ENCODE data around the gene C1orf116. TPM values are rescaled to one million over a fixed set of nuclear protein-coding genes. Genes with fewer than 3 reads are reported as not detected.
A peak's percentile ranks its signal among the peaks of the same experiment; 100 is the strongest.

Gene C1orf116
- total RNA-seq, 2 donors from 2014 or later = 0.14 to 1.3 TPM

DNA sequence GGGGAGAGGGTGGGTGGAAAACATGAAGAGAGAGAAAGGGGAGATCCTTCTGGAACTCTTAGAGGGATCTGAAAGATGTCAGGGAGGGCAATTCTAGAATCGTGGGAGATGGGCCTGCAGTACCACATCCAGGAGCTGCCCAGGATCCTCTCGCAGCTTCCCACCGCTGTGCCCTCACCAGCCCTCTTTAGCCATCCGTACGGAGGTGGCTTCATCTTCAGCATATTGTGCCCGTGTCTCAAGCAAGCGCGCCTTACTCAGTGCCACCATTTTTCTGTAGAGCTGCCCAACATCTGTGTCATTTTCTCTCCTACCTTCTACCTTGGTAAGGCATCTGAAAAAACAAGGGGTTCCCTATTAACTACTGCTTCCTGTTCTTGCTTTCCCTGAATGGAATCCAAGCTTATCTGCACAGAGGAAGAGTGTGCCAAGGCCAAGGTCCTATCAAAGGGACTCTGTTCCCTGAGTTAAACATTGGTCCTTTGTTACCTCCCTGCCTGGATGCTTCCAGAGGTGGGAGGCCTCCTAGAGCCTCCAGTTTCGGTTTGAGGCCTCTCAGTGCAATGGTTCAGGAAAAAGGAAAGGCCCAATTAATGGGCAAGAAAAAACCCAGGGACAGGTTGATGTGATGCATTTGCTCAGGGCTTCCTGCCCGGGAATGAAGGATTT is 23.2 kb downstream of the C1orf116 start:
- ATAC-seq (ENCODE audit: insufficient number of reproducible peaks, low FRiP score, low read depth) = no peak
- H3K27ac ChIP-seq = no peak overlapping the region
- H3K9me3 ChIP-seq = no peaks in the 10 kb centered on the region
- no peak for DNase-seq (ENCODE audit: low spot score)
- TF ChIP-seq, protein P1, sequence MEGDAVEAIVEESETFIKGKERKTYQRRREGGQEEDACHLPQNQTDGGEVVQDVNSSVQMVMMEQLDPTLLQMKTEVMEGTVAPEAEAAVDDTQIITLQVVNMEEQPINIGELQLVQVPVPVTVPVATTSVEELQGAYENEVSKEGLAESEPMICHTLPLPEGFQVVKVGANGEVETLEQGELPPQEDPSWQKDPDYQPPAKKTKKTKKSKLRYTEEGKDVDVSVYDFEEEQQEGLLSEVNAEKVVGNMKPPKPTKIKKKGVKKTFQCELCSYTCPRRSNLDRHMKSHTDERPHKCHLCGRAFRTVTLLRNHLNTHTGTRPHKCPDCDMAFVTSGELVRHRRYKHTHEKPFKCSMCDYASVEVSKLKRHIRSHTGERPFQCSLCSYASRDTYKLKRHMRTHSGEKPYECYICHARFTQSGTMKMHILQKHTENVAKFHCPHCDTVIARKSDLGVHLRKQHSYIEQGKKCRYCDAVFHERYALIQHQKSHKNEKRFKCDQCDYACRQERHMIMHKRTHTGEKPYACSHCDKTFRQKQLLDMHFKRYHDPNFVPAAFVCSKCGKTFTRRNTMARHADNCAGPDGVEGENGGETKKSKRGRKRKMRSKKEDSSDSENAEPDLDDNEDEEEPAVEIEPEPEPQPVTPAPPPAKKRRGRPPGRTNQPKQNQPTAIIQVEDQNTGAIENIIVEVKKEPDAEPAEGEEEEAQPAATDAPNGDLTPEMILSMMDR (IDR thresholded peaks at IDR 0.05) = no peak
- no peaks in the 10 kb centered on the region for H3K4me1 ChIP-seq (ENCODE audit: control insufficient read depth in 1 of 2, low read depth in 2 of 2)
- no peak overlapping the region for H3K4me3 ChIP-seq
- no peaks in the 10 kb centered on the region for H3K27me3 ChIP-seq (replicated peaks; ENCODE audit: insufficient read depth)
- H3K36me3 ChIP-seq = no peaks in the 10 kb centered on the region

DNA sequence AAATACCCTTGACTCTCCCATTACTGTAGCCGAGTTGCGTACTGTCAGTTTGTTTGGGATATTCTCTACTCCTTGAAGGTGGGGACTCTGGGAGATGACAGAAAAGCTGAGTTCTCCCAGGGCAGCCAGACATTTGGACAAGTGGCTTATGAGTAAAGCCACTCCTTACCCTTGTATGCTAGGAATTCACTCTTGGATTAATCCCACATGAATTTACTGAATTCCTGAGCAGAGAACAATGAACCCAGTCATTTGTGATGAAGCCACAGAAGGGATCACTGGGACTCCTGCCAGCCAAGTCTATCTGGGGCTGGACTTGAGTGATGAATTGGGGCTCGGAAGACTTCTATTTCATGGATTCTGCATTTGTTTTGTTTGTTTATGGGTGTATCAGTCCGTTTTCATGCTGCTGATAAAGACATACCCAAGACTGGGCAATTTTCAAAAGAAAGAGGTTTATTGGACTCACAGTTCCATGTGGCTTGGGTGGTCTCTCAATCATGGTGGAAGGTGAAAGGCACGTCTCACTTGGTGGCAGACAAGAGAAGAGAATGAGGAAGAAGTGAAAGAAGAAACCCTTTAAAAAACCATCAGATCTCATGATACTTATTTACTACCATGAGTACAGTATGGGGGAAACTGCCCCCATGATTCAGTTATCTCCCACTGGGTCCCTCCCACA is 25.1 kb downstream of the C1orf116 start:
- TF ChIP-seq, protein P1 (IDR thresholded peaks at IDR 0.05) = no peak
- Histone ChIP-seq H3K27ac (no peak overlapping the region), H3K36me3 (no peaks in the 10 kb centered on the region), H3K4me1 (ENCODE audit: control insufficient read depth in 1 of 2, low read depth in 2 of 2) (no peaks in the 10 kb centered on the region), H3K4me3 (no peak overlapping the region), H3K27me3 (replicated peaks; ENCODE audit: insufficient read depth) (no peaks in the 10 kb centered on the region), H3K9me3 (no peaks in the 10 kb centered on the region)
- no peak for DNase-seq (ENCODE audit: low spot score)
- ATAC-seq (ENCODE audit: insufficient number of reproducible peaks, low FRiP score, low read depth) = no peak

DNA sequence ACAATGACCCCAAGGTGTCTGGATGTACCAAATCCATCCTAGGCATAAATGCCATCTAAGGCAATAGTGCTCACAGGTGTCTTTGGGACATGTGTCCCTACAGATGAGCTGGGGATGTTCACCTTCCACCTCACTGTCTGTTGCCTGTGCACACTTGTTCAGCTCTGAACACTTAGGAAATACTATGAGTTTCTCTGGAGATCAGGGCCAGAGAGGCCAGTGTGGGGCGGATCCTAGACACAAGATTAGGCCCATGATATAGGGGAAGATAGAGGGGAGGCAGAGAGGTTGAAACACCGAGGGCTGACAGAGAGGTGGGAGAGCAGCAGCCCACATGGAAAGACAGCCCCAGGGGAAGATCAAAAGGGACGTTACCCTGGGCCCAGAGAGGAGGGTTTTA is 25.6 kb downstream of the C1orf116 start:
- H3K4me3 ChIP-seq = no peak overlapping the region
- H3K27ac ChIP-seq = no peak overlapping the region
- no peaks in the 10 kb centered on the region for H3K4me1 ChIP-seq (ENCODE audit: control insufficient read depth in 1 of 2, low read depth in 2 of 2)
- H3K36me3 ChIP-seq = no peaks in the 10 kb centered on the region
- H3K27me3 ChIP-seq (replicated peaks; ENCODE audit: insufficient read depth) = no peaks in the 10 kb centered on the region
- DNase-seq (ENCODE audit: low spot score) (no peak), ATAC-seq (ENCODE audit: insufficient number of reproducible peaks, low FRiP score, low read depth) (no peak)
- TF ChIP-seq, protein P1 (IDR thresholded peaks at IDR 0.05) = no peak
- H3K9me3 ChIP-seq = no peaks in the 10 kb centered on the region

DNA sequence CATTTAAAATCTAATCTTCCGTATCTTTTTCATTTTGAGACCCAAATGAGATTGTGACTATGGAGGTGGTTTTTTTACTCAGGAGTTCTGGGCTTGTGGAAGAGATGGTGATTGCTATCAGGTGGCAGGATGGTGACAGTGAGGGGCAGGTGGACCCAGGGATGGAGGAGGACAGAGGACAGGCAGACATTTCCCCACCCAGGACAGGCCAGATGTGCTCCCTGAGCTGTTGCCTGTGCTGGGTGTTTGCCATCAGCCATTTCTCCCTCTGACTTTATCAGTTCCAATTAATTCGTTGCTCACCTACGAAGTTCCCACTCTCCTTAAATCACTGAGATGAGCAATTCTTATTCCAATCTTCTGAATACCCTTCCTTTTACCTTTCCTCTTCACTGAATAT is 26.5 kb downstream of the C1orf116 start:
- Histone ChIP-seq H3K9me3 (no peaks in the 10 kb centered on the region), H3K4me1 (ENCODE audit: control insufficient read depth in 1 of 2, low read depth in 2 of 2) (no peaks in the 10 kb centered on the region), H3K4me3 (no peak overlapping the region), H3K36me3 (no peaks in the 10 kb centered on the region), H3K27me3 (replicated peaks; ENCODE audit: insufficient read depth) (no peaks in the 10 kb centered on the region), H3K27ac (no peak overlapping the region)
- TF ChIP-seq, protein P1 (IDR thresholded peaks at IDR 0.05) = no peak
- ATAC-seq (ENCODE audit: insufficient number of reproducible peaks, low FRiP score, low read depth) = no peak
- DNase-seq (ENCODE audit: low spot score) = no peak

DNA sequence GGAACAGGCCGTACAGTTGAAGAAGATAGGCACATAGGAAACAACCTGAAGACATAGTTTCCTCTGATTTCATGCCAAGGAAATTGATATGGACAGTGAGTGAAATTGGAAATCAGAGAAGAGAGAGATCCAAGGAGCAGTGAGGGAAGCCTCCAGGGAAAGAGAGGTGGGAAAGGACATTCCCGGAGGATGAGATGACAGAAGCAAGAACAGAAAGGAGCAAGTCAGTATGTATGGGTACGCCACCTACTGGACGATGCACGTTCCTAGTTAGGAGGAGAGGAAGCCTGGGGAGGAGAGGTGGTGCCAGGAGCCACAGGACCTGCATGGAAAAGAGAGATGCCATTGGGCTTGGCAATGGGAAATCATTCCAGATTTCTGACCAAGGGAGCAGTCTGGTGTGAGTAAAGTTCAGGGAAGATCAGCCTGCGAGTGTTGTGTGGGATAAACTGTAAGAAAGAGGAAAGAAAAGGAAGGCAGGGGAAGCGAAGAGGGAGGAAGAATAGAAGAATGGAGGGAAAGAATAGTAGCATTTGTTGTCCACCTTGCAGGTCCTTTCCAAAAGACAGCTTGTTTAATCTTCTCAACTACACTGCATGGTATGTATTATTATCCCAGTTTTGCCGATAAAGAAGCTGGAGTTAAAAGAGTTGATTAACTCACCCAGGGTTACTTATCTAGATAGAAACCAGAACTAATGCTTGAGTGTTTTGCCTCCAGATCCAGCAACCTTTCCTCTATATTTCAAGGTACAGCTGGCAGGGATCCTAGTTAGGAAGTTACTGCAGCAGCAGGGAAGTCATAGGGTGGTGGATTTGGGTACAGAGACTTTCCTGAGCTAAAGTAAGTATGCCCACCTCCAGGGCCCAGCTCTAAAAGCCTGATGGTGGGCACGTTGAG is 27.4 kb downstream of the C1orf116 start:
- Histone ChIP-seq H3K4me1 (ENCODE audit: control insufficient read depth in 1 of 2, low read depth in 2 of 2) (no peaks in the 10 kb centered on the region), H3K27ac (no peak overlapping the region), H3K9me3 (no peaks in the 10 kb centered on the region), H3K36me3 (no peaks in the 10 kb centered on the region), H3K4me3 (no peak overlapping the region), H3K27me3 (replicated peaks; ENCODE audit: insufficient read depth) (no peaks in the 10 kb centered on the region)
- ATAC-seq (ENCODE audit: insufficient number of reproducible peaks, low FRiP score, low read depth) (no peak), DNase-seq (ENCODE audit: low spot score) (no peak)
- TF ChIP-seq, protein P1 (IDR thresholded peaks at IDR 0.05) = peak; percentile 33
